ENCODE results near the gene VWA5B1.

DNA sequence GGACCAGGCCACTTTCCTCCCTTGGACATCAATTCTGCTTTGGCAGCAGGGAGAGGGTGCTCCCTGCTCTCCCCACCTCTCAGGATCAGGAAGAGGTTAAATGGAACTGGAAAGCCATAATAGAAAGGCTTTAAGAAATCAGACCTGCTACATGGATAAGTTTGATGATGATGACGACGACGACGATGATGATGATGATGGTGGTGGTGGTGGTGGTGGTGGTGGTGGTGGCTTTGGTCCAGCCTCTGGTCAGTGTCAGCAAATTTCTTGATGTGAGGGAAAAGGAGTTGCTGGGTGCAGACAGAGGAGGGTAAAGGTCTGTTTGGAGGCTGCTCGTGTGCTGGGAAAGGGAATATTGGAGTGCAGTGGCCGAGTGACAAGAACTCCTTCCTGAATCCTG is 36.8 kb downstream of the VWA5B1 start:
- no peak for TF ChIP-seq EZH2 (IDR thresholded peaks at IDR 0.05; ENCODE audit: low read length)
- TF ChIP-seq, protein P1, sequence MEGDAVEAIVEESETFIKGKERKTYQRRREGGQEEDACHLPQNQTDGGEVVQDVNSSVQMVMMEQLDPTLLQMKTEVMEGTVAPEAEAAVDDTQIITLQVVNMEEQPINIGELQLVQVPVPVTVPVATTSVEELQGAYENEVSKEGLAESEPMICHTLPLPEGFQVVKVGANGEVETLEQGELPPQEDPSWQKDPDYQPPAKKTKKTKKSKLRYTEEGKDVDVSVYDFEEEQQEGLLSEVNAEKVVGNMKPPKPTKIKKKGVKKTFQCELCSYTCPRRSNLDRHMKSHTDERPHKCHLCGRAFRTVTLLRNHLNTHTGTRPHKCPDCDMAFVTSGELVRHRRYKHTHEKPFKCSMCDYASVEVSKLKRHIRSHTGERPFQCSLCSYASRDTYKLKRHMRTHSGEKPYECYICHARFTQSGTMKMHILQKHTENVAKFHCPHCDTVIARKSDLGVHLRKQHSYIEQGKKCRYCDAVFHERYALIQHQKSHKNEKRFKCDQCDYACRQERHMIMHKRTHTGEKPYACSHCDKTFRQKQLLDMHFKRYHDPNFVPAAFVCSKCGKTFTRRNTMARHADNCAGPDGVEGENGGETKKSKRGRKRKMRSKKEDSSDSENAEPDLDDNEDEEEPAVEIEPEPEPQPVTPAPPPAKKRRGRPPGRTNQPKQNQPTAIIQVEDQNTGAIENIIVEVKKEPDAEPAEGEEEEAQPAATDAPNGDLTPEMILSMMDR (optimal IDR thresholded peaks at IDR 0.05 in 1 of 3, IDR thresholded peaks at IDR 0.05 in 1 of 3, conservative IDR thresholded peaks at IDR 0.05 in 1 of 3; ENCODE audit: extremely low read depth in 1 of 3, insufficient read depth in 2 of 3, low read length in 3 of 3), result no peak

All from keratinocyte (primary cell).